GM23338 (cell line): Measurements from ENCODE around the gene IRGC. TPM values are rescaled to one million over a fixed set of nuclear protein-coding genes. Genes with fewer than 3 reads are reported as not detected.

Experiments
- ATAC-seq: fragments of 200-7000 bp; cut with Tn5 transposase; 3 replicates; pipeline ENCODE4 v1.9.1; 2020
- DNase-seq: peaks from one replicate; pipeline ENCODE4 v3.0.0-alpha.2; 2015; ENCODE audit warnings: low spot score
- H2AFZ ChIP-seq: fragments of 200-600 bp; sonication (generic); 2 replicates; pipeline ENCODE4 v1.8.0; 2016; ENCODE audit warnings: antibody characterized with exemption, mild to moderate bottlenecking, moderate library complexity
- H3F3A ChIP-seq: fragments of 200-600 bp; sonication (generic); replicated peaks from 2 replicates; pipeline ENCODE4 v1.8.0; 2017; ENCODE audit warnings: antibody characterized with exemption, mixed run types, low read depth
- H3K27ac ChIP-seq: fragments of 200-600 bp; sonication (generic); 2 replicates; pipeline ENCODE4 v1.6.1; 2016; ENCODE audit warnings: low read depth
- H3K27me3 ChIP-seq: fragments of 200-600 bp; sonication (generic); 2 replicates; pipeline ENCODE4 v1.8.0; 2016; ENCODE audit warnings: mild to moderate bottlenecking, mixed run types, moderate library complexity; ENCODE audit not compliant: insufficient read depth
- H3K36me3 ChIP-seq: fragments of 200-600 bp; sonication (generic); 2 replicates; pipeline ENCODE4 v1.8.0; 2016; ENCODE audit warnings: mild to moderate bottlenecking; ENCODE audit not compliant: insufficient read depth
- H3K4me1 ChIP-seq: fragments of 200-600 bp; sonication (generic); 2 replicates; pipeline ENCODE4 v1.8.0; 2016; ENCODE audit warnings: mild to moderate bottlenecking, moderate library complexity; ENCODE audit not compliant: insufficient read depth
- H3K4me2 ChIP-seq: fragments of 200-600 bp; sonication (generic); 2 replicates; pipeline ENCODE4 v1.7.1; 2017; ENCODE audit warnings: mixed run types
- H3K4me3 ChIP-seq: fragments of 200-600 bp; sonication (generic); 2 replicates; pipeline ENCODE4 v1.6.1; 2016; ENCODE audit warnings: mixed run types
- H3K79me2 ChIP-seq: fragments of 200-600 bp; sonication (generic); replicated peaks from 2 replicates; pipeline ENCODE4 v1.8.0; 2017; ENCODE audit warnings: mild to moderate bottlenecking; ENCODE audit not compliant: insufficient read depth
- H3K9me2 ChIP-seq: fragments of 200-600 bp; sonication (generic); 2 replicates; pipeline ENCODE4 v1.8.0; 2017; ENCODE audit not compliant: insufficient read depth
- H4K20me1 ChIP-seq: fragments of 200-600 bp; sonication (generic); replicated peaks from 2 replicates; pipeline ENCODE4 v1.8.0; 2017; ENCODE audit warnings: mild to moderate bottlenecking; ENCODE audit not compliant: insufficient read depth
- H3K27ac Mint-ChIP-seq: 2 replicates; pipeline ENCODE4 v1.8.0; 2020; ENCODE audit warnings: inconsistent platforms, mild to moderate bottlenecking, moderate library complexity, mixed read lengths
- H3K27me3 Mint-ChIP-seq: 3 replicates; pipeline ENCODE4 v1.8.0; 2022; ENCODE audit warnings: low read depth, mild to moderate bottlenecking, moderate library complexity, mixed read lengths, inconsistent platforms; ENCODE audit not compliant: insufficient read depth, poor library complexity
- H3K36me3 Mint-ChIP-seq: 3 replicates; pipeline ENCODE4 v1.8.0; 2021; ENCODE audit warnings: low read depth, mild to moderate bottlenecking, inconsistent platforms, moderate library complexity, mixed read lengths
- H3K4me1 Mint-ChIP-seq: 3 replicates; pipeline ENCODE4 v1.8.0; 2020; ENCODE audit warnings: mild to moderate bottlenecking, inconsistent platforms, mixed read lengths
- H3K4me3 Mint-ChIP-seq: 3 replicates; pipeline ENCODE4 v1.8.0; 2021; ENCODE audit warnings: moderate library complexity, mild to moderate bottlenecking, inconsistent platforms, mixed read lengths
- H3K9me3 Mint-ChIP-seq: 3 replicates; pipeline ENCODE4 v1.8.0; 2020; ENCODE audit warnings: moderate library complexity, mild to moderate bottlenecking, inconsistent platforms, mixed read lengths
- EZH2phosphoT487 ChIP-seq: fragments of 200-600 bp; sonication (generic); IDR thresholded peaks from one replicate; pipeline ENCODE4 v1.8.1; 2018; ENCODE audit warnings: antibody characterized with exemption; ENCODE audit not compliant: unreplicated experiment
- JUNB ChIP-seq: IDR thresholded peaks from one replicate; pipeline ENCODE4 v1.6.1; 2016; ENCODE audit warnings: antibody characterized with exemption; ENCODE audit not compliant: unreplicated experiment
- POLR2AphosphoS5 ChIP-seq: IDR thresholded peaks from 2 replicates; pipeline ENCODE4 v1.6.1; 2016; ENCODE audit warnings: antibody characterized with exemption, low read depth
- ZNF331 ChIP-seq: fragments of 250-450 bp; sonication (Bioruptor Pico); IDR thresholded peaks from 2 replicates; pipeline ENCODE4 v1.5.0; 2020; ENCODE audit warnings: low read depth, mild to moderate bottlenecking, moderate library complexity
- polyA plus RNA-seq: library from polyadenylated mRNA; unstranded; fragments of >200 nt; fragmentation: Nextera tagmentation; extraction: Ambion mirVana; gene quantifications from 2 replicates; pipeline ENCODE4 v1.2.1, GENCODE V29; 2016
- total RNA-seq: library from RNA; depleted of rRNA; stranded (reverse); fragments of >200 nt; shearing (Covaris generic); gene quantifications from 2 replicates; pipeline ENCODE4 v1.2.3, GENCODE V29; 2014
- TF ChIP-seq, protein P1 (sequence below): fragments of 250-450 bp; sonication (Bioruptor Pico); IDR thresholded peaks from 2 replicates; pipeline ENCODE4 v1.5.0; 2020; ENCODE audit warnings: mild to moderate bottlenecking, moderate library complexity
- TF ChIP-seq, protein P2 (sequence below): IDR thresholded peaks from 2 replicates; pipeline ENCODE4 v1.6.1; 2016; ENCODE audit warnings: antibody characterized with exemption

The IRGC gene
- total and polyA plus RNA-seq, 2 experiments from 2014 or later: not detected

DNA sequence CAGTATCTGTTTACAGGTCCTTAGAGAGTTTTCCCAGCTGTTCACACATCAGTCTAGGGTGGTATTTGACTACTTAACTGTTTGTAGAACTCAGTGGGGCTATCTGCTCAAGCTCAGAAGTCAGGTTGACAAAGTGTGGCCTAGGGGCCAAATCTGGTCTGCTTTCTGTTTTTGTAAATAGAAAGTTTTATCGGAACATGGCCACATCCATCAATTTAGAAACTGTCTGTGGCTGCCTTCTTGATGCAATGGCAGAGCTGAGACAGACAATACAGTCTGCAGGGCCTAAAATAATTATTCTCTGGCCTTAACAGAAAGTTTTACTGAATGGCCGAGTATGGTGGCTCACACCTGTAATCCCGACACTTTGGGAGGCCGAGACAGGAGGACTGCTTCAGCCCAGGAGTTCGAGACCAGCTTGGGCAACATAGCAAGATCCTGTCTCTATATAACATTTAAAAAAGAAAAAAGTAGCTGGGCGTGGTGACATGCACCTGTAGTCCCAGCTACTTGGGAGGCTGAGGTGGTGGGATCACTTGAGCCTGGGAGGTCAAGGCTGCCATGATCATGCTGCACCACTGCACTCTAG lies 36.5 kb downstream of the IRGC start (continued):
- TF ChIP-seq, protein P1, sequence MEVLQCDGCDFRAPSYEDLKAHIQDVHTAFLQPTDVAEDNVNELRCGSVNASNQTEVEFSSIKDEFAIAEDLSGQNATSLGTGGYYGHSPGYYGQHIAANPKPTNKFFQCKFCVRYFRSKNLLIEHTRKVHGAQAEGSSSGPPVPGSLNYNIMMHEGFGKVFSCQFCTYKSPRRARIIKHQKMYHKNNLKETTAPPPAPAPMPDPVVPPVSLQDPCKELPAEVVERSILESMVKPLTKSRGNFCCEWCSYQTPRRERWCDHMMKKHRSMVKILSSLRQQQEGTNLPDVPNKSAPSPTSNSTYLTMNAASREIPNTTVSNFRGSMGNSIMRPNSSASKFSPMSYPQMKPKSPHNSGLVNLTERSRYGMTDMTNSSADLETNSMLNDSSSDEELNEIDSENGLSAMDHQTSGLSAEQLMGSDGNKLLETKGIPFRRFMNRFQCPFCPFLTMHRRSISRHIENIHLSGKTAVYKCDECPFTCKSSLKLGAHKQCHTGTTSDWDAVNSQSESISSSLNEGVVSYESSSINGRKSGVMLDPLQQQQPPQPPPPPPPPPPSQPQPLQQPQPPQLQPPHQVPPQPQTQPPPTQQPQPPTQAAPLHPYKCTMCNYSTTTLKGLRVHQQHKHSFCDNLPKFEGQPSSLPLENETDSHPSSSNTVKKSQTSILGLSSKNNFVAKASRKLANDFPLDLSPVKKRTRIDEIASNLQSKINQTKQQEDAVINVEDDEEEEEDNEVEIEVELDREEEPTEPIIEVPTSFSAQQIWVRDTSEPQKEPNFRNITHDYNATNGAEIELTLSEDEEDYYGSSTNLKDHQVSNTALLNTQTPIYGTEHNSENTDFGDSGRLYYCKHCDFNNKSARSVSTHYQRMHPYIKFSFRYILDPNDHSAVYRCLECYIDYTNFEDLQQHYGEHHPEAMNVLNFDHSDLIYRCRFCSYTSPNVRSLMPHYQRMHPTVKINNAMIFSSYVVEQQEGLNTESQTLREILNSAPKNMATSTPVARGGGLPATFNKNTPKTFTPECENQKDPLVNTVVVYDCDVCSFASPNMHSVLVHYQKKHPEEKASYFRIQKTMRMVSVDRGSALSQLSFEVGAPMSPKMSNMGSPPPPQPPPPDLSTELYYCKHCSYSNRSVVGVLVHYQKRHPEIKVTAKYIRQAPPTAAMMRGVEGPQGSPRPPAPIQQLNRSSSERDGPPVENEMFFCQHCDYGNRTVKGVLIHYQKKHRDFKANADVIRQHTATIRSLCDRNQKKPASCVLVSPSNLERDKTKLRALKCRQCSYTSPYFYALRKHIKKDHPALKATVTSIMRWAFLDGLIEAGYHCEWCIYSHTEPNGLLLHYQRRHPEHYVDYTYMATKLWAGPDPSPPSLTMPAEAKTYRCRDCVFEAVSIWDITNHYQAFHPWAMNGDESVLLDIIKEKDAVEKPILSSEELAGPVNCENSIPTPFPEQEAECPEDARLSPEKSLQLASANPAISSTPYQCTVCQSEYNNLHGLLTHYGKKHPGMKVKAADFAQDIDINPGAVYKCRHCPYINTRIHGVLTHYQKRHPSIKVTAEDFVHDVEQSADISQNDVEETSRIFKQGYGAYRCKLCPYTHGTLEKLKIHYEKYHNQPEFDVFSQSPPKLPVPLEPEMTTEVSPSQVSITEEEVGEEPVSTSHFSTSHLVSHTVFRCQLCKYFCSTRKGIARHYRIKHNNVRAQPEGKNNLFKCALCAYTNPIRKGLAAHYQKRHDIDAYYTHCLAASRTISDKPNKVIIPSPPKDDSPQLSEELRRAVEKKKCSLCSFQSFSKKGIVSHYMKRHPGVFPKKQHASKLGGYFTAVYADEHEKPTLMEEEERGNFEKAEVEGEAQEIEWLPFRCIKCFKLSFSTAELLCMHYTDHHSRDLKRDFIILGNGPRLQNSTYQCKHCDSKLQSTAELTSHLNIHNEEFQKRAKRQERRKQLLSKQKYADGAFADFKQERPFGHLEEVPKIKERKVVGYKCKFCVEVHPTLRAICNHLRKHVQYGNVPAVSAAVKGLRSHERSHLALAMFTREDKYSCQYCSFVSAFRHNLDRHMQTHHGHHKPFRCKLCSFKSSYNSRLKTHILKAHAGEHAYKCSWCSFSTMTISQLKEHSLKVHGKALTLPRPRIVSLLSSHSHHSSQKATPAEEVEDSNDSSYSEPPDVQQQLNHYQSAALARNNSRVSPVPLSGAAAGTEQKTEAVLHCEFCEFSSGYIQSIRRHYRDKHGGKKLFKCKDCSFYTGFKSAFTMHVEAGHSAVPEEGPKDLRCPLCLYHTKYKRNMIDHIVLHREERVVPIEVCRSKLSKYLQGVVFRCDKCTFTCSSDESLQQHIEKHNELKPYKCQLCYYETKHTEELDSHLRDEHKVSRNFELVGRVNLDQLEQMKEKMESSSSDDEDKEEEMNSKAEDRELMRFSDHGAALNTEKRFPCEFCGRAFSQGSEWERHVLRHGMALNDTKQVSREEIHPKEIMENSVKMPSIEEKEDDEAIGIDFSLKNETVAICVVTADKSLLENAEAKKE (CRISPR knock-in tag): no peak

DNA sequence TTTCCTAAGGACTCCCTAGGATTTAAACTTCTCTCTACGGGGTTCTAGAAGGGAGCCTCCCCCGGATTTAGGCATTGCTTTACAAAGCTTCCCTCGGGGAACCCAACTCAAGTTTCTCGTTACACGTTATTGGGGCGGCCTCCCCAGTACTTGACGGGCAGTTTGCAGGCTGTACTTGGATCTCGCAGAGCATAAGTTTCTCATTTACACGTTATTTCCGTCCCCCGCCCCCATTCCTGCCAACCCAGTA lies 38.3 kb downstream of the IRGC start:
- DNase-seq (no peak), ATAC-seq (no peak)
- Histone ChIP-seq H3K4me3 (peak overlapping the region; percentile 90), H3K9me2 (no peaks in the 10 kb centered on the region), H4K20me1 (no peaks in the 10 kb centered on the region; the same call in 1 of the 2 replicates), H3K36me3 (no peaks in the 10 kb centered on the region; the same call in 1 of the 2 replicates), H3K27ac (peak overlapping the region; percentile 100), H3K27me3 (no peaks in the 10 kb centered on the region), H3K4me1 (peaks cover 6% of the 10 kb centered on the region; the same call in 1 of the 2 replicates), H2AFZ (peak overlapping the region; percentile 73), H3F3A (0 out of 2 replicates have a peak, but pooled peaks cover 6% of the 10 kb centered on the region), H3K4me2 (peak overlapping the region; percentile 95), H3K79me2 (peaks cover 23% of the 10 kb centered on the region)
- H3K27me3 Mint-ChIP-seq: peaks cover 20% of the 10 kb centered on the region
- H3K9me3 Mint-ChIP-seq: no peaks in the 10 kb centered on the region; the same call in 2 of the 3 replicates
- peak overlapping the region; percentile 99 for H3K4me3 Mint-ChIP-seq
- peaks cover 9% of the 10 kb centered on the region; the same call in 2 of the 3 replicates for H3K4me1 Mint-ChIP-seq
- peak overlapping the region; percentile 95 for H3K27ac Mint-ChIP-seq
- peaks cover 30% of the 10 kb centered on the region for H3K36me3 Mint-ChIP-seq
- TF ChIP-seq POLR2AphosphoS5 (no peak), EZH2phosphoT487 (no peak), ZNF331 (CRISPR knock-in tag) (no peak), JUNB (no peak)
- TF ChIP-seq, protein P2, sequence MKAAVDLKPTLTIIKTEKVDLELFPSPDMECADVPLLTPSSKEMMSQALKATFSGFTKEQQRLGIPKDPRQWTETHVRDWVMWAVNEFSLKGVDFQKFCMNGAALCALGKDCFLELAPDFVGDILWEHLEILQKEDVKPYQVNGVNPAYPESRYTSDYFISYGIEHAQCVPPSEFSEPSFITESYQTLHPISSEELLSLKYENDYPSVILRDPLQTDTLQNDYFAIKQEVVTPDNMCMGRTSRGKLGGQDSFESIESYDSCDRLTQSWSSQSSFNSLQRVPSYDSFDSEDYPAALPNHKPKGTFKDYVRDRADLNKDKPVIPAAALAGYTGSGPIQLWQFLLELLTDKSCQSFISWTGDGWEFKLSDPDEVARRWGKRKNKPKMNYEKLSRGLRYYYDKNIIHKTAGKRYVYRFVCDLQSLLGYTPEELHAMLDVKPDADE: no peak
- TF ChIP-seq, protein P1 (CRISPR knock-in tag): no peak
